ENCODE results near the gene PFDN1. TPM values are rescaled to one million over a fixed set of nuclear protein-coding genes. Genes with fewer than 3 reads are reported as not detected.

The PFDN1 gene
- polyA plus RNA-seq, 1 donor from 2014 or later = 147 TPM

- Histone ChIP-seq H3K9me3 (ENCODE audit: low read length) (no peaks in the 10 kb centered on the region), H3K9me2 (ENCODE audit: insufficient read depth, low read length) (no peaks in the 10 kb centered on the region), H3K36me3 (ENCODE audit: insufficient read depth, low read length) (no peaks in the 10 kb centered on the region), H2AFZ (ENCODE audit: low read depth, low read length) (no peak overlapping the region), H3K9ac (ENCODE audit: low read length) (no peak overlapping the region), H3K4me3 (ENCODE audit: low read length) (no peak overlapping the region), H4K20me1 (ENCODE audit: insufficient read depth) (no peaks in the 10 kb centered on the region), H3K4me2 (ENCODE audit: low read length) (no peak overlapping the region), H3K27ac (ENCODE audit: low read length) (no peak overlapping the region), H3F3A (ENCODE audit: insufficient read depth, low read length, poor library complexity, severe bottlenecking) (no peaks in the 10 kb centered on the region), H3K27me3 (ENCODE audit: insufficient read depth, low read depth, low read length) (no peaks in the 10 kb centered on the region), H3K79me2 (replicated peaks; ENCODE audit: insufficient read depth, low read length) (no peaks in the 10 kb centered on the region)
- TF ChIP-seq SMC3 (conservative IDR thresholded peaks at IDR 0.05; ENCODE audit: poor library complexity) = no peak
Observed at GRCh38 chr5:140242890-140243585, 59.9 kb downstream of the PFDN1 start.

- Histone ChIP-seq H3K36me3 (ENCODE audit: insufficient read depth, low read length) (no peaks in the 10 kb centered on the region), H3K9ac (ENCODE audit: low read length) (no peak overlapping the region), H2AFZ (ENCODE audit: low read depth, low read length) (no peak overlapping the region), H3K4me3 (ENCODE audit: low read length) (no peak overlapping the region), H3K79me2 (replicated peaks; ENCODE audit: insufficient read depth, low read length) (no peaks in the 10 kb centered on the region), H3F3A (ENCODE audit: insufficient read depth, low read length, poor library complexity, severe bottlenecking) (no peaks in the 10 kb centered on the region), H4K20me1 (ENCODE audit: insufficient read depth) (no peaks in the 10 kb centered on the region), H3K9me2 (ENCODE audit: insufficient read depth, low read length) (no peaks in the 10 kb centered on the region), H3K27me3 (ENCODE audit: insufficient read depth, low read depth, low read length) (no peaks in the 10 kb centered on the region), H3K4me2 (ENCODE audit: low read length) (no peak overlapping the region), H3K9me3 (ENCODE audit: low read length) (no peaks in the 10 kb centered on the region), H3K27ac (ENCODE audit: low read length) (no peak overlapping the region)
- TF ChIP-seq REST (IDR thresholded peaks at IDR 0.05; ENCODE audit: borderline replicate concordance) (no peak), POLR2AphosphoS5 (IDR thresholded peaks at IDR 0.05) (no peak), CTCF (IDR thresholded peaks at IDR 0.05; ENCODE audit: poor library complexity, severe bottlenecking) (no peak), EP300 (conservative IDR thresholded peaks at IDR 0.05; ENCODE audit: poor library complexity, severe bottlenecking) (no peak), SMC3 (conservative IDR thresholded peaks at IDR 0.05; ENCODE audit: poor library complexity) (no peak), MXI1 (conservative IDR thresholded peaks at IDR 0.05; ENCODE audit: poor library complexity, severe bottlenecking) (no peak), TAF1 (IDR thresholded peaks at IDR 0.05; ENCODE audit: low read depth) (no peak), EZH2 (IDR thresholded peaks at IDR 0.05; ENCODE audit: borderline replicate concordance, insufficient read depth, low read length, poor library complexity, severe bottlenecking) (no peak), RAD21 (conservative IDR thresholded peaks at IDR 0.05) (no peak)
Observed at GRCh38 chr5:140242099-140242498, 60.8 kb downstream of the PFDN1 start.
